Measurements from ENCODE around the gene SFXN2.
"Not testable (repeated sequence)": the region's sequence is repeated elsewhere in the genome, so short reads cannot be mapped to it uniquely, and the experiment has no call there.

SFXN2 gene, protein sequence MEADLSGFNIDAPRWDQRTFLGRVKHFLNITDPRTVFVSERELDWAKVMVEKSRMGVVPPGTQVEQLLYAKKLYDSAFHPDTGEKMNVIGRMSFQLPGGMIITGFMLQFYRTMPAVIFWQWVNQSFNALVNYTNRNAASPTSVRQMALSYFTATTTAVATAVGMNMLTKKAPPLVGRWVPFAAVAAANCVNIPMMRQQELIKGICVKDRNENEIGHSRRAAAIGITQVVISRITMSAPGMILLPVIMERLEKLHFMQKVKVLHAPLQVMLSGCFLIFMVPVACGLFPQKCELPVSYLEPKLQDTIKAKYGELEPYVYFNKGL
- total RNA-seq: 6.4 to 22.7 (median 16.0) reads per million in 4 donors

DNA sequence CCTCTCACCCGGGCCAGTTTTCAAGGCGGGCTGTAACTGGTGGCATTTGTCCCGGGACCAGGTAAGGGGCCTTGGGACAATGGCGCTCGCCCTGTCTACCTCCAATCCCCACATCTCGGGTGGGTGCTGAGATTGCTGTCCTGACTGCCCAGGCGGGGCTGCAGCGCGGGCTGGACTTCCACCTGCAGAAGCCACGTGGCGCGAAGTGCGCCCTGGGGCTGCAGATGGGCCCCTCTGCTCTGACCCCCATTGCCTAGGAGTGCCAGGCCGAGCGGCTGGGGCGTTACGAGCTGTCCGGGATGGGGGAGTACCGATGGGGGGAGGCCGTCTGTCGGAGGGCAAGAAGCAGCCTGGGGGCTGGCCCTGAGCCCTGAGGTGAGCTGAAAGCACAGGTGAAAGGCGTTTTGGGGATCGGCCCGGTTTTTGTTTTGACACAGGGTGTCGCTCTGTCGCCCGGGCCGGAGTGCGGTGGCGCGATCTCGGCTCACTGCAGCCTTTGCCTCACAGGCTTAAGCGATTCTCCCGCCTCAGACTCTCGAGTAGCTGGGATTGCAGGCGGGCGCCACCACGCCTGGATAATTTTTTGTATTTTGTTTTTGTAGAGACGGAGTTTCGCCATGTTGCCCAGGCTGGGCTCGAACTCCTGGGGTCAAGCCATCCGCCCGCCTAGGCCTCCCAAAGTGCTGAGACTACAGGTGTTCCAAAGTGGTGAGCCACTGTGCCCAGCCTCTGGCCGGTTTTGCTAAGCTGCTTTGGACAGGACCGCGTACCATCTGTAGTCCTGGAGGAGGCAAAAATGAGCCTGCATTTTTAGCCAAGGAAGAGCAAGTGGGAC, at the start of gene SFXN2:
SFXN2 (plus strand) TSS at position 16 of the 835 bp plus-strand sequence. CDS start 12,001 bp downstream, outside the sequence.
- peak; percentile 9 to 48 (median 42) for DNase-seq

- no peak for DNase-seq
Measured at GRCh38 chr10:102665904-102666509, 48.4 kb upstream of the SFXN2 start.

- DNase-seq: not testable (repeated sequence)
Measured at GRCh38 chr10:102667411-102667810, 47.0 kb upstream of the SFXN2 start.

DNA sequence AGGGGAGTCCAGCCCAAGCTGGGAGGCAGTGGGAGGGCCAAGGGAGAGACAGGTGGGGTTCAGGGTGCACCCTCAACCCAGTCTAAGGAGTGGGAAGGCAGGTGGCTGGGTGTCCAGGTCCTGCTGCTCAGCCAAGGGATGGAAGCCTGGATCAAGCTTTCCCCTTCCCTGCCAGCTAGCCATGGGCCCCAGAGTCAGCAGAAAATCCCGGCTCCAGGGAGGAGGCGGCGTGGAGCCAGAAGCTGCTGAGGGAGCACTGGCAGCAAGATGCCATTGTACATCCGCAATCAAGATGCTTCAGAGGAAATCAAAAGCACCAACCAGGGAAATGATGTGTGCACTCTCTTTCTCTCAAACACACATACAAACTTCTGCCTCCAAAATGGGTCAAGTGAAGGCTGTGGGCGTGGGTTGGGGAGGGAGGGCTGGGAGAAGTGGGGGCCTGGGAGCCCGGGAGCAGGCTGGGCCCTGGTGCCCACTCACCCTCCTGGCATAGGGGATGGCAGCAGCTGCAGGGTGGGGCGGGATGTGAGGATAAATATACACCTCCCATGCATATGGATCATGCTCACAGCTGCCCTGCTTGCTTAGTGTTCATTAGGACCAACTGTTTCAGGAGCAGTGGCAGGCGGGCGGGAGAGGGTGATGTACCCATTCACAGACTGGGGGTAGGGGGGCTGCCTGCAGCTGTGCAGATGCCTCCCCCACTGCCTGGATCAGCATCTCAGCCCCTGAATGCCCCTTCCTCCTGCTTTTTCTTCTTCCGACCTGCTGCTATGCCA, 45.9 kb upstream of the SFXN2 start:
- DNase-seq: no peak

DNA sequence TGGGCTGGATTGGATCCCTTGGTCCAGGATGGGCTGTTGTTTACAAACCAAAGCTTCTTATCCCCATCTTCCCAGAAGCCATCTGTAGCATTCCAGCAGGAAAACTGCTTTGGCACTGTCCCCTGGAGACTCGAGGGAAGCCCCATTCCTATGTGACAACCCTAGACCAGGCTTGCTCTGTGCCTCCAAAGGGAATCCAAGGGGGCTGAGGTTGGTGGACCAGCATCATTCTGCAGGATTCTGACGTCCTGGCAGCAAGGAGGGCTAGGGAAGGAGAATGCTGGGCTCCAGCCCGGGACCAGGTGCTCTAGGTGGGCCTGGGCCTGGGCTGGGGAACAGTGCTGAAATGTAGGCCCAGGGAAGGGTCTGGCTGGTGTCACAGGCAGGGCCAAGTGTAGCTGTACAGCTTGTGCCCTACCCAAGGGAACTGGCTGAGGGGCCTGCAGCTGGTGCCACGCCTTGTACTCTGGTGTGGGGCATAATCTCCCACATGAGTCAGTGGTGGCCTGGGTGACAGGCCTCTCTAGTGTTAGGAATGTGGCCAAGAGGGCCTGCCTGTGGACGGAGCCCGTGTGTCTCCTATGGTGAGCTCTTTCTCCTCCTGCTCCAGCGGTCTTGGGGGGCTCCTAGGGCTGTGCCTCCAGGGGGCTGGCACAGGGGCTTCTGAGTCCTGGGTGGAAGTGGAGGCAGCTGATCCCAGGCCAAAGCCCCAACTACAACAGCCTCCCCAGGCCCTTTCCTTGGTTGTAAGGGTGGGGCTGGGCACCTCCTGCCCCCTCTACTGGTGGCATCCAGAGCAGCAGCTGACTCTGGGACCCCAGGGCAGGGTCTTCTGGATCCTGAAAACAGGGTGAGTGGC, 45.0 kb upstream of the SFXN2 start:
- no peak for DNase-seq

DNA sequence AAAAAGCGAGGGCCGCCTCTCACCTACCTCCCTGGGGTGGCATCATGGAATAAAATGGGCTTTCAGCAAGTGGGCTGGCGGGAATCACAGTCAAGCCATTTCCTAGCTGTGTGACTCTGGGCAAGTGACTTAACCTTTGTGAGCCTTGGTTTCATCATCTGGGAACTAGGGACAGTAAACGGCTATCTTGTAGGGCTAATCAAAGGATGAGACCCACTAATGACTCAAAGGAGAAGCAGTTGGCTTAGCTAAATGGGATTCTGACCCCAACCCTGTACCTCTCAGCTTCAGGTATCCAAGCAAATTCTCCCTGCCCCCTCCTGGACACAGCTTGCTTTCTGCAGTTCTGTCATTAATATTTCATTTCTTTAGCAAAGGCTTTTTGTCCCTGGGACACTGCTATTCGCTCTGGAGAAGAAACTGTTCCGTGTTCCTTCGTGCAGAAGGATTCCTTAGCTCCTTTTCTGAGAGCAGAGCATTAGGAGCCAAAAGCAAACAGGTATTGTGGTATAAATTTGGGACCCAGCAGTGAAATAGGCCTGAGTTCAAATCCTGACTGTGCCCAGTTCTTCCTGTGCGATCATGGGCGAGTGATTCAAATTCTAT, 44.3 kb upstream of the SFXN2 start:
- DNase-seq: no peak

GRCh38 chr10:102670871-102671434, 43.5 kb upstream of the SFXN2 start:
- DNase-seq: no peak

- no peak for DNase-seq
Measured at GRCh38 chr10:102673236-102673818, 41.1 kb upstream of the SFXN2 start.

- peak; percentile 31 to 79 (median 66) for DNase-seq
Measured at GRCh38 chr10:102673819-102674511, 40.5 kb upstream of the SFXN2 start.

DNA sequence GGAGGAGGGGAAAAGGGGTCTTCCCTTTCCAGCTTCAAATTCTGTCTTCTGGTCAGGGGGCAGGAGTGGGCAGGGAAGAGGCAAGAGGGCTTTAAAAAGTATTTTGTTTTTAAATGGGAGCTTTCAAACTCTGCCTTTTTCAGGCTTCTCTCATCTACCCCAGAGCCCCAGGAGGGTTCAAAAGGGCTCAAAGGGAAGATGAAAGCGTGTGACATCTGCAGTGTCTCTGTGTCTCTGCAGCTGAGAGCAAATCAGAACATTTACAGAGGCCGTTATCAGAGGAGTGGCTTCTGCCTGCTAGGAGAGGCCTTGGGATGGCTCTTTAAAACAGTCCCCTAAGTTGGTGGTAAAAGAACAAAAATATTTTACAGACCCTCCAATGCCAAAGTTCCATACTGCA, 39.9 kb upstream of the SFXN2 start:
- no peak for DNase-seq

DNA sequence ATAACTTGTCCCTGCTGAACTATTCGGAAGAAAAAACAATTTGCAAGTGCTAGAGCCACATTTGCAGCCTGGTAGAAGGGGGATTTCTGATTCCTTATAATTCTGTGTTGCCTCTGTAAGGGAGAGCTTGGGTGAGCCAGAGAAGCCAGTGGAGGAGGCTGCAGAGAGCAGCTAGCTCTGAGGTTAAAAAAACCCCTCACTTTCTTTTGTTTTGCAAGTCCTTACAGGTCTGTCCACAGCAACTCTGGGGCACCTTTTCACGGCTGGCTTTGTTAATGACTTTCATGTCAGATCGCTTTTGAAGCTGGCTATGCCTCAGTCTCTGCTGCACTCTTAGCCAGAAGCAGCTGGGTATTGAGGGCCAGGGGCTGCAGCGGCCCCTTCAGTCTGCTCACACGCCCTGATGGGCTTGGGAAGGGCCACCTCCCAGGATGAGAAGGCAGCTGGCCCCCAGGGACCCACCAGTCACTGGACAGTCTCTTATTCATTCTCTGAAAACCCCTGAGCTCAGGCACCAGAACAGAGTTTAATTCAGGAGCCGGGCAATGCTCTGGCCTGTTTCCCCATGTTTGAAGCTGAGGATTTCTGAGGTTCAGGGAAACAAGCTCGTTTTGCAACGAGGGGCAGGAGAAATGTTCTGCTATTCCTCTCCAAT, 39.3 kb upstream of the SFXN2 start:
- no peak for DNase-seq

DNA sequence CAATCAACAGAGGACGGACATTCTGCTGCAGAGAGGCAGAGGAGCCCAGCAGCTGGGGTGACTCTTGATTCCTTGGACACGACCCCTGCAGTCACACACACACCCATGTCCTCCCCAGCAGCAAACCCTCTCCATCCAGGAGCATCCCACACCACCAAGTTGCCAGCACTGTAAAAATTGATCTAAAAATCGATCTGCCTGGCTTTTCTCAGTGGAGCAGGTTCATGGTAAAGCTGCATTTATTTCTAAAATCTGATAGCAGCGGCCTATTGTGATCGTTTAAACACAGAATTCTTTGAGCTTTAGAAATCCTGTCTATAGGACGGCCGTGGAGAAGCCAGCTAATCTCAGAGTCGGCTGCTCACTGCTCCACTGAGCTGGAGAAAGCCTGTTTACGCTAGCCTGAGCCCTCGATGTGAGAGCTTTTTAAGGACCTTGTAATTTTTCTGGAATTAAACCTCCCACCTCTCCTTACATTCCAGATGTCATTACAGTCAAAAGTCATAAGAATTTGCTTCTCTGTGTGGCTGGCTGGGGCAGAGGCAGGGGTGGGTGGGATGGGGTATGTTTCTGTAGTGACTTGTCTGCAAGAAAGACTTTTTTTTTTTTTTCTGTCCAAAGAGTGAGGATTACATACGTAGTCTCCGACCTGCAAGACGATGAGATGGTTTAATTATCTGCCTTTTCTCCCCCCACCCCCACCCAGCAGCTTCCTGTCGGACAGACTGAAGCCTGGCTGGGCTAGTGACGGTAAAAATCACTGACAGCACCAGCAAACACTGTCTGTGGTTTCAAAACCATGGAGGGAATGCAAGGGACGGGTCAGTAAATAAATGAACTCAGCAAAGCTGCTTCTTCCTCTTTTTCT, 38.5 kb upstream of the SFXN2 start:
- no peak for DNase-seq

GRCh38 chr10:102676534-102677315, 37.7 kb upstream of the SFXN2 start:
- DNase-seq: no peak

GRCh38 chr10:102677331-102678067, 36.9 kb upstream of the SFXN2 start:
- DNase-seq: no peak

GRCh38 chr10:102678068-102678400, 36.4 kb upstream of the SFXN2 start:
- no peak for DNase-seq

- no peak for DNase-seq
Measured at GRCh38 chr10:102678842-102679289, 35.6 kb upstream of the SFXN2 start.

GRCh38 chr10:102679596-102679995, 34.8 kb upstream of the SFXN2 start:
- DNase-seq: no peak

Measured in T-helper 1 cell (primary cell).